GM23338 (cell line): ENCODE data around the gene VWA7. TPM values are rescaled to one million over a fixed set of nuclear protein-coding genes. Genes with fewer than 3 reads are reported as not detected.

ENCODE experiments used
- ATAC-seq: fragments of 200-7000 bp; cut with Tn5 transposase; 3 replicates; pipeline ENCODE4 v1.9.1; 2020
- DNase-seq: peaks from one replicate; pipeline ENCODE4 v3.0.0-alpha.2; 2015; ENCODE audit warnings: low spot score
- H2AFZ ChIP-seq: fragments of 200-600 bp; sonication (generic); 2 replicates; pipeline ENCODE4 v1.8.0; 2016; ENCODE audit warnings: antibody characterized with exemption, mild to moderate bottlenecking, moderate library complexity
- H3F3A ChIP-seq: fragments of 200-600 bp; sonication (generic); replicated peaks from 2 replicates; pipeline ENCODE4 v1.8.0; 2017; ENCODE audit warnings: antibody characterized with exemption, mixed run types, low read depth
- H3K27ac ChIP-seq: fragments of 200-600 bp; sonication (generic); 2 replicates; pipeline ENCODE4 v1.6.1; 2016; ENCODE audit warnings: low read depth
- H3K27me3 ChIP-seq: fragments of 200-600 bp; sonication (generic); 2 replicates; pipeline ENCODE4 v1.8.0; 2016; ENCODE audit warnings: mild to moderate bottlenecking, mixed run types, moderate library complexity; ENCODE audit not compliant: insufficient read depth
- H3K36me3 ChIP-seq: fragments of 200-600 bp; sonication (generic); 2 replicates; pipeline ENCODE4 v1.8.0; 2016; ENCODE audit warnings: mild to moderate bottlenecking; ENCODE audit not compliant: insufficient read depth
- H3K4me1 ChIP-seq: fragments of 200-600 bp; sonication (generic); 2 replicates; pipeline ENCODE4 v1.8.0; 2016; ENCODE audit warnings: mild to moderate bottlenecking, moderate library complexity; ENCODE audit not compliant: insufficient read depth
- H3K4me2 ChIP-seq: fragments of 200-600 bp; sonication (generic); 2 replicates; pipeline ENCODE4 v1.7.1; 2017; ENCODE audit warnings: mixed run types
- H3K4me3 ChIP-seq: fragments of 200-600 bp; sonication (generic); 2 replicates; pipeline ENCODE4 v1.6.1; 2016; ENCODE audit warnings: mixed run types
- H3K79me2 ChIP-seq: fragments of 200-600 bp; sonication (generic); replicated peaks from 2 replicates; pipeline ENCODE4 v1.8.0; 2017; ENCODE audit warnings: mild to moderate bottlenecking; ENCODE audit not compliant: insufficient read depth
- H3K9me2 ChIP-seq: fragments of 200-600 bp; sonication (generic); 2 replicates; pipeline ENCODE4 v1.8.0; 2017; ENCODE audit not compliant: insufficient read depth
- H4K20me1 ChIP-seq: fragments of 200-600 bp; sonication (generic); replicated peaks from 2 replicates; pipeline ENCODE4 v1.8.0; 2017; ENCODE audit warnings: mild to moderate bottlenecking; ENCODE audit not compliant: insufficient read depth
- H3K27ac Mint-ChIP-seq: 2 replicates; pipeline ENCODE4 v1.8.0; 2020; ENCODE audit warnings: inconsistent platforms, mild to moderate bottlenecking, moderate library complexity, mixed read lengths
- H3K27me3 Mint-ChIP-seq: 3 replicates; pipeline ENCODE4 v1.8.0; 2022; ENCODE audit warnings: low read depth, mild to moderate bottlenecking, moderate library complexity, mixed read lengths, inconsistent platforms; ENCODE audit not compliant: insufficient read depth, poor library complexity
- H3K36me3 Mint-ChIP-seq: 3 replicates; pipeline ENCODE4 v1.8.0; 2021; ENCODE audit warnings: low read depth, mild to moderate bottlenecking, inconsistent platforms, moderate library complexity, mixed read lengths
- H3K4me1 Mint-ChIP-seq: 3 replicates; pipeline ENCODE4 v1.8.0; 2020; ENCODE audit warnings: mild to moderate bottlenecking, inconsistent platforms, mixed read lengths
- H3K4me3 Mint-ChIP-seq: 3 replicates; pipeline ENCODE4 v1.8.0; 2021; ENCODE audit warnings: moderate library complexity, mild to moderate bottlenecking, inconsistent platforms, mixed read lengths
- H3K9me3 Mint-ChIP-seq: 3 replicates; pipeline ENCODE4 v1.8.0; 2020; ENCODE audit warnings: moderate library complexity, mild to moderate bottlenecking, inconsistent platforms, mixed read lengths
- EZH2 ChIP-seq: fragments of 200-600 bp; sonication (generic); IDR thresholded peaks from one replicate; pipeline ENCODE4 v1.8.0; 2017; ENCODE audit warnings: antibody characterized with exemption, mild to moderate bottlenecking, low read depth; ENCODE audit not compliant: unreplicated experiment
- JUNB ChIP-seq: IDR thresholded peaks from one replicate; pipeline ENCODE4 v1.6.1; 2016; ENCODE audit warnings: antibody characterized with exemption; ENCODE audit not compliant: unreplicated experiment
- NANOG ChIP-seq: IDR thresholded peaks from 2 replicates; pipeline ENCODE4 v1.6.1; 2016; ENCODE audit warnings: antibody characterized with exemption, borderline replicate concordance
- POLR2AphosphoS5 ChIP-seq: IDR thresholded peaks from 2 replicates; pipeline ENCODE4 v1.6.1; 2016; ENCODE audit warnings: antibody characterized with exemption, low read depth
- ZNF114 ChIP-seq: fragments of 250-450 bp; sonication (Bioruptor Pico); IDR thresholded peaks from 2 replicates; pipeline ENCODE4 v1.5.0; 2020; ENCODE audit warnings: mild to moderate bottlenecking, moderate library complexity
- ZNF331 ChIP-seq: fragments of 250-450 bp; sonication (Bioruptor Pico); IDR thresholded peaks from 2 replicates; pipeline ENCODE4 v1.5.0; 2020; ENCODE audit warnings: low read depth, mild to moderate bottlenecking, moderate library complexity
- polyA plus RNA-seq: library from polyadenylated mRNA; unstranded; fragments of >200 nt; fragmentation: Nextera tagmentation; extraction: Ambion mirVana; gene quantifications from 2 replicates; pipeline ENCODE4 v1.2.1, GENCODE V29; 2016
- total RNA-seq: library from RNA; depleted of rRNA; stranded (reverse); fragments of >200 nt; shearing (Covaris generic); gene quantifications from 2 replicates; pipeline ENCODE4 v1.2.3, GENCODE V29; 2014
- TF ChIP-seq, protein P1 (sequence below): IDR thresholded peaks from 2 replicates; pipeline ENCODE4 v1.6.1; 2016; ENCODE audit warnings: antibody characterized with exemption
- TF ChIP-seq, protein P2 (sequence below): IDR thresholded peaks from one replicate; pipeline ENCODE4 v1.6.1; 2018; ENCODE audit warnings: antibody characterized with exemption; ENCODE audit not compliant: unreplicated experiment
- TF ChIP-seq, protein P3 (sequence below), 2 experiments: fragments of 200-600 bp in 1 of 2; sonication (generic) in 1 of 2; conservative IDR thresholded peaks; 2 replicates each; pipeline versions ENCODE4 v1.5.1 to v1.6.1; 2016 to 2017; ENCODE audit warnings: antibody characterized with exemption in 2 of 2, low read depth in 2 of 2, mild to moderate bottlenecking in 2 of 2, moderate library complexity in 1 of 2

Gene VWA7
- total and polyA plus RNA-seq, 2 experiments from 2014 or later: 0.07 to 0.36 TPM

DNA sequence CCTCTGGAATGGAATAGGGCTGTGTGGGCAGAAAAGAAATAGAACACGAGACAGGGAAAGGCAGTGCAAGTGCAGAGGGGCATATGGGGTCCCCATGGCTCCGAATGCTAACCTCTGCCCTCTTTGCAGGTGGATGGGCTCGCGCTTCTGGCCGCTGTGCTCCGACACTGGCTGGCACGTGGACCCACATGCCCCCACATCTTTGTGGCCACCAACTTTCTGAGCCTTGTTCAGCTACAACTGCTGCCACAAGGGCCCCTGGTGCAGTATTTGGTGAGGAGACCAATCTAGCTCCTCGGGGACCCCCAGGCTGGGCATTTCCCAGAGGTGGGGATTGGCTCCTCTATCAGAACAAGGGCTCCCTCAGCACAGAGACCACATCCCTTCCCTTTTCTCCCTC is 15.8 kb downstream of the VWA7 start:
- Histone ChIP-seq H3K4me1 (peaks cover 9% of the 10 kb centered on the region; the same call in 1 of the 2 replicates), H3K36me3 (no peaks in the 10 kb centered on the region), H3F3A (0 out of 2 replicates have a peak, but pooled peaks cover 2% of the 10 kb centered on the region), H2AFZ (no peak overlapping the region), H3K27ac (no peak overlapping the region), H4K20me1 (no peaks in the 10 kb centered on the region), H3K4me3 (no peak overlapping the region), H3K79me2 (no peaks in the 10 kb centered on the region), H3K4me2 (no peak overlapping the region), H3K27me3 (no peaks in the 10 kb centered on the region), H3K9me2 (no peaks in the 10 kb centered on the region)
- no peak overlapping the region for H3K27ac Mint-ChIP-seq
- TF ChIP-seq JUNB (no peak), NANOG (no peak)
- H3K36me3 Mint-ChIP-seq: peaks cover 22% of the 10 kb centered on the region
- H3K4me3 Mint-ChIP-seq: no peak overlapping the region
- H3K4me1 Mint-ChIP-seq: peaks cover 21% of the 10 kb centered on the region
- H3K27me3 Mint-ChIP-seq: peaks cover 7% of the 10 kb centered on the region
- H3K9me3 Mint-ChIP-seq: no peaks in the 10 kb centered on the region; the same call in 2 of the 3 replicates
- ATAC-seq (no peak), DNase-seq (no peak)

DNA sequence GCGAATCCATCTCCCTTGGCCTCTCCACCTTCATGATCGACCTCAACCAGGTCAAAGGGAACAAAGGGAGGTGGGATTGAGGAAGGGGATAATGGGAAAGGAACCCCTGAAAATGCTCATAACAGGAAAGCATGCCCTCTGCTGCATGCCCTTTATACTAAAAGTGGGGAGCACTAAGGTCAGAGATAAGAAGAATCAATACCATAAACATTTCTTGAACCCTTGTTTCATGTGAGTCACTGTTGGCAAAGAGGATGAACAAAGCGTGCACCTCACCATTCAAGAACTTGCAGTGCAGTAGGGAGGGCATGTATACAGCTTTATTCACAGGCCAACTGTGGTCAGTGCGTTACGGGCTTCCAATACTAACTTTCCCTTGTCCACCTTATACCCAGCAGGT is 16.3 kb downstream of the VWA7 start:
- no peak overlapping the region for H3K4me2 ChIP-seq
- Mint-ChIP-seq H3K4me3 (no peak overlapping the region; the same call in 2 of the 3 replicates), H3K27me3 (peaks cover 3% of the 10 kb centered on the region), H3K9me3 (no peaks in the 10 kb centered on the region; the same call in 2 of the 3 replicates), H3K27ac (no peak overlapping the region), H3K4me1 (peaks cover 17% of the 10 kb centered on the region), H3K36me3 (peaks cover 22% of the 10 kb centered on the region)
- H3K4me3 ChIP-seq: no peak overlapping the region
- no peaks in the 10 kb centered on the region for H3K79me2 ChIP-seq
- H3K36me3 ChIP-seq: no peaks in the 10 kb centered on the region
- H3K27me3 ChIP-seq: no peaks in the 10 kb centered on the region
- ATAC-seq: no peak
- 0 out of 2 replicates have a peak, but pooled peaks cover 2% of the 10 kb centered on the region for H3F3A ChIP-seq
- 0 out of 2 replicates have a peak, but pooled peaks cover under 1% of the 10 kb centered on the region for H4K20me1 ChIP-seq
- no peak overlapping the region for H3K27ac ChIP-seq
- peaks cover 4% of the 10 kb centered on the region; the same call in 1 of the 2 replicates for H3K4me1 ChIP-seq
- no peak for DNase-seq
- no peak for TF ChIP-seq ZNF114 (CRISPR knock-in tag)
- H3K9me2 ChIP-seq: no peaks in the 10 kb centered on the region
- no peak overlapping the region for H2AFZ ChIP-seq

DNA sequence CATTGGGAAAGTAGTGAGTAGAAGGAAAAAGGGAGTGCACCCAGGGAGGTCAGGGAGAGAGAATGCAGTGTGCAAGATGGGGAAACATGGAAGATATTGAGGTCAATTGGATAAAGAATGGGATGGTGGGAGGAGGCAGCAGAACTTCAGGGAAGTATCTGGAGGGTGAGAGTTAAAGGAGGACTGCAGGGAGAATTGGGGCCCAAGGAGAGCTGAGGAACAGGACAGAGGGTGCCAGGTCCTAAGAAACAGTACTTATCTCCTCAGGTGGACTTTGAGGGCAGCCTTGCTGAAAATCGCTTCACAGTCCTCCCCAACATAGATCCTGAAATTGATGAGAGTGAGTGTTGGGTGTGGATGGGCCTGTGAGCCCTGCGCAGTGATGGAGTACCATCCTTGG is 18.8 kb downstream of the VWA7 start:
- Histone ChIP-seq H3K4me3 (no peak overlapping the region), H3K27me3 (no peaks in the 10 kb centered on the region), H3K9me2 (no peaks in the 10 kb centered on the region), H3K27ac (no peak overlapping the region), H2AFZ (no peak overlapping the region), H4K20me1 (0 out of 2 replicates have a peak, but pooled peaks cover 3% of the 10 kb centered on the region), H3K79me2 (no peaks in the 10 kb centered on the region), H3K4me2 (no peak overlapping the region), H3F3A (no peaks in the 10 kb centered on the region), H3K36me3 (no peaks in the 10 kb centered on the region), H3K4me1 (0 out of 2 replicates have a peak, but pooled peaks cover 1% of the 10 kb centered on the region)
- peaks cover 3% of the 10 kb centered on the region; the same call in 2 of the 3 replicates for H3K4me1 Mint-ChIP-seq
- ATAC-seq (no peak), DNase-seq (no peak)
- peaks cover 22% of the 10 kb centered on the region for H3K36me3 Mint-ChIP-seq
- peaks cover 7% of the 10 kb centered on the region for H3K27me3 Mint-ChIP-seq
- no peak for TF ChIP-seq NANOG
- no peak for TF ChIP-seq ZNF331 (CRISPR knock-in tag)
- TF ChIP-seq, protein P1, sequence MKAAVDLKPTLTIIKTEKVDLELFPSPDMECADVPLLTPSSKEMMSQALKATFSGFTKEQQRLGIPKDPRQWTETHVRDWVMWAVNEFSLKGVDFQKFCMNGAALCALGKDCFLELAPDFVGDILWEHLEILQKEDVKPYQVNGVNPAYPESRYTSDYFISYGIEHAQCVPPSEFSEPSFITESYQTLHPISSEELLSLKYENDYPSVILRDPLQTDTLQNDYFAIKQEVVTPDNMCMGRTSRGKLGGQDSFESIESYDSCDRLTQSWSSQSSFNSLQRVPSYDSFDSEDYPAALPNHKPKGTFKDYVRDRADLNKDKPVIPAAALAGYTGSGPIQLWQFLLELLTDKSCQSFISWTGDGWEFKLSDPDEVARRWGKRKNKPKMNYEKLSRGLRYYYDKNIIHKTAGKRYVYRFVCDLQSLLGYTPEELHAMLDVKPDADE: no peak
- no peak for TF ChIP-seq EZH2
- TF ChIP-seq, protein P2, sequence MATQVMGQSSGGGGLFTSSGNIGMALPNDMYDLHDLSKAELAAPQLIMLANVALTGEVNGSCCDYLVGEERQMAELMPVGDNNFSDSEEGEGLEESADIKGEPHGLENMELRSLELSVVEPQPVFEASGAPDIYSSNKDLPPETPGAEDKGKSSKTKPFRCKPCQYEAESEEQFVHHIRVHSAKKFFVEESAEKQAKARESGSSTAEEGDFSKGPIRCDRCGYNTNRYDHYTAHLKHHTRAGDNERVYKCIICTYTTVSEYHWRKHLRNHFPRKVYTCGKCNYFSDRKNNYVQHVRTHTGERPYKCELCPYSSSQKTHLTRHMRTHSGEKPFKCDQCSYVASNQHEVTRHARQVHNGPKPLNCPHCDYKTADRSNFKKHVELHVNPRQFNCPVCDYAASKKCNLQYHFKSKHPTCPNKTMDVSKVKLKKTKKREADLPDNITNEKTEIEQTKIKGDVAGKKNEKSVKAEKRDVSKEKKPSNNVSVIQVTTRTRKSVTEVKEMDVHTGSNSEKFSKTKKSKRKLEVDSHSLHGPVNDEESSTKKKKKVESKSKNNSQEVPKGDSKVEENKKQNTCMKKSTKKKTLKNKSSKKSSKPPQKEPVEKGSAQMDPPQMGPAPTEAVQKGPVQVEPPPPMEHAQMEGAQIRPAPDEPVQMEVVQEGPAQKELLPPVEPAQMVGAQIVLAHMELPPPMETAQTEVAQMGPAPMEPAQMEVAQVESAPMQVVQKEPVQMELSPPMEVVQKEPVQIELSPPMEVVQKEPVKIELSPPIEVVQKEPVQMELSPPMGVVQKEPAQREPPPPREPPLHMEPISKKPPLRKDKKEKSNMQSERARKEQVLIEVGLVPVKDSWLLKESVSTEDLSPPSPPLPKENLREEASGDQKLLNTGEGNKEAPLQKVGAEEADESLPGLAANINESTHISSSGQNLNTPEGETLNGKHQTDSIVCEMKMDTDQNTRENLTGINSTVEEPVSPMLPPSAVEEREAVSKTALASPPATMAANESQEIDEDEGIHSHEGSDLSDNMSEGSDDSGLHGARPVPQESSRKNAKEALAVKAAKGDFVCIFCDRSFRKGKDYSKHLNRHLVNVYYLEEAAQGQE: no peak
- TF ChIP-seq, protein P3, sequence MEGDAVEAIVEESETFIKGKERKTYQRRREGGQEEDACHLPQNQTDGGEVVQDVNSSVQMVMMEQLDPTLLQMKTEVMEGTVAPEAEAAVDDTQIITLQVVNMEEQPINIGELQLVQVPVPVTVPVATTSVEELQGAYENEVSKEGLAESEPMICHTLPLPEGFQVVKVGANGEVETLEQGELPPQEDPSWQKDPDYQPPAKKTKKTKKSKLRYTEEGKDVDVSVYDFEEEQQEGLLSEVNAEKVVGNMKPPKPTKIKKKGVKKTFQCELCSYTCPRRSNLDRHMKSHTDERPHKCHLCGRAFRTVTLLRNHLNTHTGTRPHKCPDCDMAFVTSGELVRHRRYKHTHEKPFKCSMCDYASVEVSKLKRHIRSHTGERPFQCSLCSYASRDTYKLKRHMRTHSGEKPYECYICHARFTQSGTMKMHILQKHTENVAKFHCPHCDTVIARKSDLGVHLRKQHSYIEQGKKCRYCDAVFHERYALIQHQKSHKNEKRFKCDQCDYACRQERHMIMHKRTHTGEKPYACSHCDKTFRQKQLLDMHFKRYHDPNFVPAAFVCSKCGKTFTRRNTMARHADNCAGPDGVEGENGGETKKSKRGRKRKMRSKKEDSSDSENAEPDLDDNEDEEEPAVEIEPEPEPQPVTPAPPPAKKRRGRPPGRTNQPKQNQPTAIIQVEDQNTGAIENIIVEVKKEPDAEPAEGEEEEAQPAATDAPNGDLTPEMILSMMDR (conservative IDR thresholded peaks at IDR 0.05; ENCODE audit: low read depth in 2 of 2): no peak
- no peak for TF ChIP-seq ZNF114 (CRISPR knock-in tag)
- TF ChIP-seq POLR2AphosphoS5: no peak
- no peak overlapping the region for H3K27ac Mint-ChIP-seq
- no peaks in the 10 kb centered on the region; the same call in 2 of the 3 replicates for H3K9me3 Mint-ChIP-seq
- no peak overlapping the region for H3K4me3 Mint-ChIP-seq
